Stimulated activated memory B cell treated with anti-CD40 and anti-IgM and Interleukin-4, amounts not matched to agents 10 μg/mL and 1 μg/mL and 100 μg/mL, for 72 hours (primary cell): ENCODE results near the gene GMPR.

Experiments used
- ATAC-seq: fragments of 150-1000 bp; cut with Tn5 transposase; 2 replicates; pipeline ENCODE4 v1.10.0; 2021
- H3K27ac Mint-ChIP-seq: one replicate; pipeline ENCODE4 v1.8.0; 2022; ENCODE audit warnings: mild to moderate bottlenecking, mixed read lengths
- H3K27me3 Mint-ChIP-seq: one replicate; pipeline ENCODE4 v1.8.0; 2022; ENCODE audit warnings: mixed read lengths
- H3K36me3 Mint-ChIP-seq: one replicate; pipeline ENCODE4 v1.8.0; 2022; ENCODE audit warnings: mixed read lengths
- H3K4me1 Mint-ChIP-seq: one replicate; pipeline ENCODE4 v1.8.0; 2022; ENCODE audit warnings: mixed read lengths
- H3K4me3 Mint-ChIP-seq: one replicate; pipeline ENCODE4 v1.8.0; 2022; ENCODE audit warnings: mild to moderate bottlenecking, moderate library complexity, mixed read lengths
- H3K9me3 Mint-ChIP-seq: one replicate; pipeline ENCODE4 v1.8.0; 2022; ENCODE audit warnings: mixed read lengths

GMPR gene

DNA sequence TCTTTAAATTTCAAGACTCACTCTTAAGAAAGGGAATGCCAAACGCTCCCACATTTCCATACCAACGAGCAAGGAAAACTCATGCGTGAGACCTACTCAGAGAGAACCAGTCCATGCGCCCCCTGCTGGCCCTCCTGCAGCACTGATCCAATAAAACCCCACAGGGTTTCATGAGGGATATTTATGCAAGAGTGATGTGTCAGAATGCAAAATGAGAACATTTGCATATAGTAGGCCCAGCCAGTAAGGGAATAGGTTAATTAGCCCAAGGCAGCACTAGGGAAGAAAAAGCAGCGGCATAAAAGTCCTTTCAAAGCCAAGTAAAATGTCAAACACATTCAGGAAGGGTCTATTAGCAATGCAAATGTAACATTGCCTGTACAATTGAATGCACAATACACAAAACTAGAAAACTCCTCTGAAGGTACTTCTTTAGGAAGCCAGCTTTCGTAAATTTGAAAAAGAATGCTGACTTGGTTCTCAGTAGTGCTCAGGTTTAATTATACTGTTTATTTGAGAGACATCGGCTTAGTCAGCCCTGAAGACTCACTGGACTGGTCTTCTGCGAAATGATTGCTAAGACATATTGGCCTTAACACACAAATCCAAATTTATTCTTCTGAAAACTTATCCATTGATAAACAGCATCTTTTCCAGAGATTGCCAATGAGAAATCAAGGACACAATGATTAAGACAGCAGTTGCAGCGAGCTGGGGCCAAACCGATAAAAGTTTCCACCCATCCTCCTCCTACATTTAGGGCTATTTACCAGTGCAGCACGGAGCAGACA, 93.2 kb downstream of the GMPR start:
- peak; percentile 76 for ATAC-seq
- Mint-ChIP-seq H3K4me3 (no peak overlapping the region), H3K9me3 (no peaks in the 10 kb centered on the region), H3K4me1 (peaks cover 20% of the 10 kb centered on the region), H3K27me3 (no peaks in the 10 kb centered on the region), H3K36me3 (peaks cover 56% of the 10 kb centered on the region), H3K27ac (no peak overlapping the region)

DNA sequence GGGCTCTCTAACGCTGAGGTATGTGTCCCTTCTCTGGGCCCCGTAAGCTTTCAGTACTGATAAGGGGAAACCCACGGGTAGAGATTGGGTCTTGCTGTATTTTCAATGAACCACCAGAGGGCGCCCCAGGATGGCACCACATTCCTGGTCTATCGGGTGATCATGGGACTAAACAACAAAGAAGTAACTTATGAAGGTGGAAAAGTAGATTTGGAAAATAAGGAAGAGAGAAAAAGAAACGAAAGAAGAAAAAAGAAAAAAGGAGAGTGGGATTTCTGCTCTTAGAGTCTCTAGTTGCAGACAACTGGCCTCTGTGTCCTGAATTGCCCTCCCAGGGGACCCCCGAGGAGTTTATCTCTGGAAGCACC, 93.8 kb downstream of the GMPR start:
- no peaks in the 10 kb centered on the region for H3K27me3 Mint-ChIP-seq
- H3K9me3 Mint-ChIP-seq = no peaks in the 10 kb centered on the region
- peaks cover 20% of the 10 kb centered on the region for H3K4me1 Mint-ChIP-seq
- H3K4me3 Mint-ChIP-seq = no peak overlapping the region
- peaks cover 50% of the 10 kb centered on the region for H3K36me3 Mint-ChIP-seq
- peak; percentile 95 for ATAC-seq
- H3K27ac Mint-ChIP-seq = no peak overlapping the region

DNA sequence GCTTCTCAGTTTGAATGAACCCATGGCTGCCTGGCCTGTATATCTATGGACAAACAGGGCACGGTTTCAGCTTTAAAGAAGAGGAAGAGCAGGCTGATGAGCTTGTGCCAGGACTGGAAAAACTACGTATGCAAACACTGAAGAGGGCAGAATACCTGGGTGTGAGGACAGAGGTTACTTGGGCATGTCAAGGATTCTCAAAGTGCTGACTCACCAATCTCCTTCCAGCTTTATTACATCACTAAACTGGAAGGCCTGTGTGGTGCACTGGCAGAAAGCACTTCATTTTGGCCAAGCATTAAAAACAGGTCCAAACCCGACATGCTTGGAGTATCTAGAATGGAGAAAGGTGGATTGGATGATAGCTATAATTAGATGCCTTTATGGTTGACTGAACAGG, 95.2 kb downstream of the GMPR start:
- Mint-ChIP-seq H3K4me1 (peaks cover 22% of the 10 kb centered on the region), H3K4me3 (no peak overlapping the region), H3K9me3 (no peaks in the 10 kb centered on the region), H3K27ac (no peak overlapping the region), H3K27me3 (no peaks in the 10 kb centered on the region), H3K36me3 (peaks cover 36% of the 10 kb centered on the region)
- ATAC-seq = no peak

DNA sequence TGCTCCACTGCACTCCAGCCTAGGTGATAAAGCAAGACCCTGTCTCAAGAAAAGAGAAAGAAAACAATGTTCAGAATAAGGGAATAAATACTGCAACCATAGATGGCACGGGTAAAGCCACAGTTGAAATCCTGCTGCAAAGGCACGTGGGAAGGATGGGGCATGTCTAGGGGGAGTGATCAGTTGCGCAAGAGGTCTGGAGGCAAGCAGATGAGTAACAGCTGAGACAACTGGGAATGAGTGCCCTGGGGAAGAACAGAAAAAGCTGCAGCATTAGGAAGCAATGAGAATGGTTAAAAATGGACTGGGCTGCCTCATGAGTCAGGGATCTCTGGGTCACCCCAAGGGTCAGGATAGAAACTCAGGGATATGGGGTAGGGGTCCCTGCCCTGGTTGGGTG, 96.3 kb downstream of the GMPR start:
- Mint-ChIP-seq H3K36me3 (peaks cover 27% of the 10 kb centered on the region), H3K9me3 (no peaks in the 10 kb centered on the region), H3K4me1 (peaks cover 20% of the 10 kb centered on the region), H3K27ac (no peak overlapping the region), H3K4me3 (no peak overlapping the region), H3K27me3 (no peaks in the 10 kb centered on the region)
- ATAC-seq = no peak

DNA sequence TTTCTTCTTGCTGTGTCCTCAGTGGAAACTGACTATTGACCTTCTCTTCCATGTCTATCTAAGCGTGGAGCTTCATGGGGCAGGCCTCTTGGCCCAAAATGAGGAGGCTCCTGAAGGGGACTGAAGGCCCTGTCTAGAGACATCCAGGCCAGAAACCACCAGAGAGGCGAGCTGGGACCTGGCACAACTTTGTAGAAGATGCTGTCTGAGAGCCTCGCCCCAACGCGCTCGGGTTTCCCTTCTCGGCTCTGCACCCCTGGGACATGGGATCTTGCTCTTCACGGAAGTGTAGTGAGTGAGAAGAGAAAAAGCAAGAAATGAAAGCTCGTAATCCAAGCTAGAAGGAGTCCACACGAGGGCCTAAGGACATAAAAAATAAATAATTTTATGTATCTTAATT, 96.8 kb downstream of the GMPR start:
- Mint-ChIP-seq H3K36me3 (peaks cover 22% of the 10 kb centered on the region), H3K4me1 (peaks cover 15% of the 10 kb centered on the region), H3K27ac (no peak overlapping the region), H3K27me3 (no peaks in the 10 kb centered on the region), H3K4me3 (no peak overlapping the region), H3K9me3 (no peaks in the 10 kb centered on the region)
- ATAC-seq = no peak

DNA sequence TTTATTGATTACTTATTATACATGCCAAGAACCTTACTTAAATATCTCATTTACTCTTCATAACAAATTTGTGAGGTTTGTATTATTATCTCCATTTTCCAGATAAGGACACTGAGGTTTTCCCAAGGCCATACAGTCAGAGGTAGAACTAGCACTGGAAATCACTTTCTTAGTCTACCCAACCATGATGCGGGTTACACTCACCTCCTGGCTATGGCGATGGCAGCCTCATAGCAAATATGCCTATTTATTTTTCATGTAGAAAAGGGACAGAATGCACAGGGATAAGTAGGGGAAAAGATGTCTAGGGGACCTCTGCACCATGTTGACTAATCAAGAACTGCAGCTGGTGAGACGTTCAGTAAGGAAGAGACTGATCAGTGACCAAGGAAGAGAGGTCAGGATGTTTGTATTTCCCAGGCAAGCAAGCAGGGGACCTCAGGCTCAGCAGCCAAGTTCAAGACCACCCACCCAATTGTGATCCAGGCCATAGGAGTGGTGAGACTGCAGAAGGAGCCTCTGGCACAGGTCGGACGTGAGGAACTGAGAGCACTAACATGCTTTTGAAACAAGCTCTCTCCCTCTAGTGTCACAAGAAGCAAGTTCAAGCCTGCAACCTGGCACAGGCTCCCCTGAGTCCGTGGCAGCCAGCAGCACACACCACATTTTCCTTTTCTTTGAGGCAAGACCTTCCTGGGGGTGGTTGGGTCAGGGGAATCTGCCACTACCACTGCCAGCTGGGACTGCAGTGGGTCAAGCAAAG, 97.8 kb downstream of the GMPR start:
- Mint-ChIP-seq H3K27me3 (no peaks in the 10 kb centered on the region), H3K4me3 (no peak overlapping the region), H3K4me1 (peaks cover 11% of the 10 kb centered on the region), H3K36me3 (peaks cover 26% of the 10 kb centered on the region), H3K27ac (peak overlapping the region; percentile 19), H3K9me3 (no peaks in the 10 kb centered on the region)
- ATAC-seq = no peak

DNA sequence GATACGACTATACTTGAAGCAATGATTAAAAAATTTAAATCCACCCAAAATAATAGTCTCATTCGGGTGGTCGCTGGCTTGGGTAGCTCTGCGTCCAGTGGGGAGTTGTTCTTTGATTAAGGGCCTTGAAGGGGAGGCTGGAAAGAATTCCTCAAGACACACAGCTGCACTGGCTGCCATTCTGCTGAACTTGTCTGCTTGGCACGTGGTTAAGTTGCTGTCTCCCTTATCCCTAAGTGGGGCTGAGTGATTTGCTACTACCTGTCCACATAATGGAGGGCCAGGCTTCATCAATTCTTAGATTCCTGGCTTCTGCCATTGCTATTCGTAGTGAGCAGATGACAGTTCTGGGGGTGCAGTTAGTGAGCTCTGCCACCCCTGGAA, 98.5 kb downstream of the GMPR start:
- Mint-ChIP-seq H3K27ac (no peak overlapping the region), H3K4me3 (no peak overlapping the region), H3K9me3 (no peaks in the 10 kb centered on the region), H3K36me3 (peaks cover 27% of the 10 kb centered on the region), H3K4me1 (peaks cover 11% of the 10 kb centered on the region), H3K27me3 (no peaks in the 10 kb centered on the region)
- ATAC-seq = no peak

DNA sequence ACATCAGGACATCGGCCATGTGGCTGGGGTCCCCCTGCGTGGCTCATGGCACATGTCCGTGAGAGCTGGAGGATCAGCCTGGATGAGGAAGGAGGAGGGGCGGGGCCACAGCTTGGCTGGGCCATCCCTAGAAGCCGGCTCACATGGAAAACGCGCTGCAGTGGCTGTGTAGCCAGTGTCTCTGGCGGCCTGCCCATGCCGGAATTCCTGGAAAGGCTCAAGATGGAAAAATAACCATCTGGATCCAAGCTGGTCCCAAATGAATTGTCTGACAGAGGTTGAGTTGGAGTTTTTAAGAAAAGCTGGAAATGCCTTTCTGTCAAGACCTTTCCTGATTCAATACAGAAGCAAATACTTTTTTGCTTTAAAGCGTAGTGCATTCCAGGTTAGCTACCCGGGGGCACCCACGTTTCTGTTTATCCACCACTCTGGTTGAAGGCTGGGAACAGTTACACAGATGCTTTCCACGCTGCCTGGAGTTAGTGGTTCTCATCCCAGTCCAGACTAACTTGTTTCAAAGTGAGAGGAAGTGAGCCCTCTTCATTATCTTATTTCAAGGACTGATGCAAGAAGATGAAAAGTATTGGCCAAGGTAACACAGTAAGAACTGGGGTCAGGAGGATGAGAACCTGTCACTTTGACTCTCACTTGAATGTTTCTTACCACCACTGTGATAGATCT, 99.0 kb downstream of the GMPR start:
- Mint-ChIP-seq H3K36me3 (peaks cover 28% of the 10 kb centered on the region), H3K4me3 (no peak overlapping the region), H3K27me3 (no peaks in the 10 kb centered on the region), H3K4me1 (peaks cover 13% of the 10 kb centered on the region), H3K27ac (no peak overlapping the region), H3K9me3 (no peaks in the 10 kb centered on the region)
- no peak for ATAC-seq

DNA sequence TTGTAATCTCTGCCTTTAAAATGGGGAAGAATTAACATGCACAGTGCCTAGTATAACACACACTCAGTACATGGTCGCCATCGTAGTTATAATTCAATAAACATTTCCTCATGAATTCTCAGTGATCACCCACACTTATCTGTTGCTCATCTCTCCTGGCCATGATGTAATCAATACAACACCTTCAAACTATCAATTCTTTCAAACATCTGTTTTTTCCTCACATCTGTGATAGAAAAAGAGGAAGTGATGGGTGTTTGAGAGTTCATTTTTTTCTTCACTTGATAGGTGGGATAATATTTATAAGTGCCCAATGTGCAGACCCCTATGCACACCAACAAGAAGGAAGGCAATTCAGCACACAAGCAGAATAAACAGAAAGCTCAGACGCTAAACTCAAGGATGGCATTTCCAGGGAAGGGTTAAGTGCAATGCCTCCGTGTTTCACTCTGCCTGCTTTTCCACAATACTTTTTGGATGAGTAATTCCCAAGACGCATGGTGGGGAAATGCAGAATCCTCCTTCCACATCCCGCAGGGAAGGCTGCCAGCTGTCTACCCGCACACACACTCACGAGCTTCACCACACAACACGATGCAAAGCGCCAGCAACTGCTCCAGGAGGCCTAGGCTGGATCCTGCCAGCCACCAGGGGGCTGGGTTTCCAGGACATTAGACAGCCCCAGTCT, 100.3 kb downstream of the GMPR start:
- H3K36me3 Mint-ChIP-seq = peaks cover 32% of the 10 kb centered on the region
- no peaks in the 10 kb centered on the region for H3K27me3 Mint-ChIP-seq
- no peak overlapping the region for H3K4me3 Mint-ChIP-seq
- no peak for ATAC-seq
- peaks cover 18% of the 10 kb centered on the region for H3K4me1 Mint-ChIP-seq
- H3K27ac Mint-ChIP-seq = no peak overlapping the region
- peaks cover 3% of the 10 kb centered on the region for H3K9me3 Mint-ChIP-seq

DNA sequence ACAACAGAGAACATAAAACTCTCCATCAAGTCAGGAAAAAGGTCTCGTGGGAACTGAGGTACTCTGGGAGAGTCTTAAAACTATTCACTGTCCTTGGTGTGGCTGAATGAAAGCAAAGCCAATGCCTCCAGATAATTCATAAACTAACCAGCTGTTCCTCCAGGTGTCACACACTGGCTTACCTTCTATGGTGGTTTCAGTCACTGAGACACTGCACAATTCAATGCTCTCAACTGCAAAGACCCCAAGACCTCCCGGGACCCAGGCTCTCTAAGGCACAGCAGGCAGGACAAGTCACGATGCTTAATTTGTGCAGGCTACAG, 100.8 kb downstream of the GMPR start:
- H3K4me1 Mint-ChIP-seq = peaks cover 18% of the 10 kb centered on the region
- no peak for ATAC-seq
- no peak overlapping the region for H3K27ac Mint-ChIP-seq
- no peak overlapping the region for H3K4me3 Mint-ChIP-seq
- peaks cover 3% of the 10 kb centered on the region for H3K9me3 Mint-ChIP-seq
- H3K36me3 Mint-ChIP-seq = peaks cover 33% of the 10 kb centered on the region
- H3K27me3 Mint-ChIP-seq = no peaks in the 10 kb centered on the region

DNA sequence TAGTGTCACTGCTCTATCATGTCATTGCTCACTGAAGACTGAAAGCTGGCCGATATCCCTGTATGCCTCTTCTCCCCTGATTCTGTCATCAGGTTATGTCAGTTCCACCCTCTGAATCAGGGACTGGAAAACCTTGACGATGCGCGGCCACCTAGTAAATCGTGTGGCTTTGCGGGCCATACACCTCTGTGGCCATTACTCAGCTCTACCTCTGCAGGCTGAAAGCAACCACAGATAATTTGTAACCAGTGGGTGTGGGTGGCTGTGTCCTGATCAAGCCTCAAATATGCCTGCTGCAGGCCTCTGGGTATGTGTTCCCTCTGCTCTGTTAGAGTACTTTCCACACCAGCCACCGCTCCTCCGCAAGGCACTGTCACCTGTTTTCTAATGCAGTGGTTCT, 105.2 kb downstream of the GMPR start:
- H3K36me3 Mint-ChIP-seq = peaks cover 32% of the 10 kb centered on the region
- H3K9me3 Mint-ChIP-seq = peaks cover 3% of the 10 kb centered on the region
- no peak for ATAC-seq
- no peak overlapping the region for H3K4me3 Mint-ChIP-seq
- H3K27me3 Mint-ChIP-seq = no peaks in the 10 kb centered on the region
- H3K27ac Mint-ChIP-seq = no peak overlapping the region
- H3K4me1 Mint-ChIP-seq = peaks cover 16% of the 10 kb centered on the region

DNA sequence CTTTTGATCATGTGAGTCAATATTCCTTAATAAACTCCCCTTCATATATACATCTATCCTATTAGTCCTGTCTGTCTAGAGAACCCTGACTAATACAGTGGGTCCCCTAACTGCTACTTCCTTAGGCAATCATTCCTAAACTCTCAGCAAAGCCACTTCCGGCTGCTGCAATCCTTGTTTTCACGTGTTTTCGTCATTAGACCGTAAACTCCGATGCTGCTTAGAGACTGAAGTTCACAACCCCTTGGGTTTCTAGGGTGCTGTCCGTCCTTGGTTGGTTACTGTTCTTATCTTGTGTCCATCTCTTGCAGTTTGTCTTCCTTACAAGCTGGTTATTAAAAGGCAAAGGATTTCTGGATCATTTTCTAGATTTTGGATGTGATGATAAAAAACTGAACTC, 106.4 kb downstream of the GMPR start:
- Mint-ChIP-seq H3K36me3 (peaks cover 32% of the 10 kb centered on the region), H3K4me1 (peaks cover 7% of the 10 kb centered on the region), H3K9me3 (peaks cover 3% of the 10 kb centered on the region), H3K4me3 (no peak overlapping the region), H3K27ac (no peak overlapping the region), H3K27me3 (no peaks in the 10 kb centered on the region)
- ATAC-seq = no peak
